WTC11 (cell line): ENCODE results near the gene ACY1. TPM values are rescaled to one million over a fixed set of nuclear protein-coding genes. Genes with fewer than 3 reads are reported as not detected.

Source experiments
- ATAC-seq: fragments of 200-7000 bp; cut with Tn5 transposase; 2 replicates; pipeline ENCODE4 v1.10.0; 2021; ENCODE audit warnings: mild to moderate bottlenecking, moderate library complexity
- CTCF ChIA-PET: fragments of 300-600 bp; sonication (Branson Sonifier 250); formaldehyde crosslinking; loops from one replicate; lab custom pipeline; 2021; ENCODE audit warnings: antibody characterized with exemption; lab: Charles Lee
- POLR2A ChIA-PET: fragments of 350-600 bp; sonication (Branson Sonifier 250); formaldehyde crosslinking; loops from one replicate; lab custom pipeline; 2021; ENCODE audit warnings: antibody characterized with exemption; lab: Charles Lee
- DNase-seq: peaks from one replicate; pipeline ENCODE4 v3.0.0; 2021; ENCODE audit warnings: low spot score
- H3K27ac Mint-ChIP-seq: 2 replicates; pipeline ENCODE4 v1.8.0; 2021; ENCODE audit warnings: mixed read lengths
- H3K27me3 Mint-ChIP-seq: 2 replicates; pipeline ENCODE4 v1.8.0; 2021; ENCODE audit warnings: low read depth, mild to moderate bottlenecking, moderate library complexity, mixed read lengths
- H3K36me3 Mint-ChIP-seq: 2 replicates; pipeline ENCODE4 v1.8.0; 2021; ENCODE audit warnings: mixed read lengths
- H3K4me1 Mint-ChIP-seq: 2 replicates; pipeline ENCODE4 v1.8.0; 2022; ENCODE audit warnings: mixed read lengths
- H3K4me3 Mint-ChIP-seq: 2 replicates; pipeline ENCODE4 v1.8.0; 2021; ENCODE audit warnings: mild to moderate bottlenecking, moderate library complexity, mixed read lengths
- H3K9me3 Mint-ChIP-seq: 2 replicates; pipeline ENCODE4 v1.8.0; 2021; ENCODE audit warnings: mixed read lengths
- AR ChIP-seq: fragments of 250-450 bp; sonication (Bioruptor Pico); IDR thresholded peaks from 2 replicates; pipeline ENCODE4 v1.9.0; 2021; ENCODE audit warnings: mild to moderate bottlenecking
- ATF3 ChIP-seq: sonication (generic); formaldehyde crosslinking; conservative IDR thresholded peaks from 2 replicates; pipeline ENCODE4 v1.8.1; 2022; ENCODE audit warnings: mild to moderate bottlenecking, missing genetic modification reagents
- ATF6 ChIP-seq: sonication (generic); formaldehyde crosslinking; IDR thresholded peaks from 2 replicates; pipeline ENCODE4 v1.8.1; 2023; ENCODE audit warnings: mild to moderate bottlenecking, missing genetic modification reagents
- ELF4 ChIP-seq: sonication (generic); formaldehyde crosslinking; IDR thresholded peaks from 2 replicates; pipeline ENCODE4 v1.8.1; 2022; ENCODE audit warnings: low read depth, mild to moderate bottlenecking, moderate library complexity, missing genetic modification reagents
- EMX1 ChIP-seq: fragments of 250-450 bp; sonication (Bioruptor Pico); IDR thresholded peaks from 2 replicates; pipeline ENCODE4 v1.8.0; 2021; ENCODE audit warnings: mild to moderate bottlenecking
- FOXK1 ChIP-seq: sonication (generic); formaldehyde crosslinking; IDR thresholded peaks from 2 replicates; pipeline ENCODE4 v1.8.0; 2022; ENCODE audit warnings: mild to moderate bottlenecking, moderate library complexity, missing genetic modification reagents
- FOXP1 ChIP-seq: sonication (generic); formaldehyde crosslinking; IDR thresholded peaks from 2 replicates; pipeline ENCODE4 v1.8.0; 2022; ENCODE audit warnings: missing genetic modification reagents, mild to moderate bottlenecking, moderate library complexity, borderline replicate concordance
- FOXP4 ChIP-seq: sonication (generic); formaldehyde crosslinking; IDR thresholded peaks from 2 replicates; pipeline ENCODE4 v1.8.0; 2022; ENCODE audit warnings: mild to moderate bottlenecking, missing genetic modification reagents
- IRF2 ChIP-seq: sonication (generic); formaldehyde crosslinking; IDR thresholded peaks from 2 replicates; pipeline ENCODE4 v1.8.0; 2022; ENCODE audit warnings: low read depth, missing genetic modification reagents, borderline replicate concordance
- JUN ChIP-seq: sonication (generic); formaldehyde crosslinking; IDR thresholded peaks from 2 replicates; pipeline ENCODE4 v1.8.0; 2023; ENCODE audit warnings: mild to moderate bottlenecking, missing genetic modification reagents
- KAT7 ChIP-seq: sonication (generic); formaldehyde crosslinking; IDR thresholded peaks from 2 replicates; pipeline ENCODE4 v1.8.1; 2023; ENCODE audit warnings: missing genetic modification reagents, mild to moderate bottlenecking, borderline replicate concordance
- MLX ChIP-seq: sonication (generic); formaldehyde crosslinking; IDR thresholded peaks from 2 replicates; pipeline ENCODE4 v1.8.1; 2023; ENCODE audit warnings: mild to moderate bottlenecking, missing genetic modification reagents, moderate library complexity
- PRRX2 ChIP-seq: fragments of 250-450 bp; sonication (Bioruptor Pico); IDR thresholded peaks from 2 replicates; pipeline ENCODE4 v1.8.0; 2021; ENCODE audit warnings: mild to moderate bottlenecking
- ZBTB21 ChIP-seq: sonication (generic); formaldehyde crosslinking; IDR thresholded peaks from 2 replicates; pipeline ENCODE4 v1.8.1; 2023; ENCODE audit warnings: mild to moderate bottlenecking, missing genetic modification reagents, borderline replicate concordance
- ZNF219 ChIP-seq: sonication (generic); formaldehyde crosslinking; IDR thresholded peaks from 2 replicates; pipeline ENCODE4 v1.8.0; 2023; ENCODE audit warnings: missing genetic modification reagents, mild to moderate bottlenecking, borderline replicate concordance
- ZNF281 ChIP-seq: sonication (generic); formaldehyde crosslinking; IDR thresholded peaks from 2 replicates; pipeline ENCODE4 v1.8.0; 2023; ENCODE audit warnings: mild to moderate bottlenecking, missing genetic modification reagents
- ZNF396 ChIP-seq: fragments of 250-450 bp; sonication (Bioruptor Pico); IDR thresholded peaks from 2 replicates; pipeline ENCODE4 v1.8.0; 2021; ENCODE audit warnings: mild to moderate bottlenecking, moderate library complexity, borderline replicate concordance
- ZNF532 ChIP-seq: fragments of 250-450 bp; sonication (Bioruptor Pico); IDR thresholded peaks from 2 replicates; pipeline ENCODE4 v1.9.0; 2021; ENCODE audit warnings: mild to moderate bottlenecking, borderline replicate concordance
- total RNA-seq: library from RNA; stranded (reverse); gene quantifications from 3 replicates; pipeline ENCODE4 v1.2.3, GENCODE V29; 2021

The ACY1 gene
- total RNA-seq, 1 experiment from 2014 or later = 53.8 TPM

- TF ChIP-seq FOXP1 (CRISPR knock-in tag) = no peak
- TF ChIP-seq ATF3 = no peak
- TF ChIP-seq JUN (CRISPR knock-in tag) = no peak
- no peak for TF ChIP-seq PRRX2 (CRISPR knock-in tag)
- TF ChIP-seq IRF2 (CRISPR knock-in tag) = no peak
- no peak for TF ChIP-seq ZBTB21 (CRISPR knock-in tag)
- no peak for TF ChIP-seq FOXP4
- no peak for TF ChIP-seq ELF4 (CRISPR knock-in tag)
- no peak for TF ChIP-seq FOXK1 (CRISPR knock-in tag)
- no peak for TF ChIP-seq ZNF281 (CRISPR knock-in tag)
Measured at GRCh38 chr3:52023101-52023770, 39.9 kb downstream of the ACY1 start (continued).

GRCh38 chr3:52023860-52024764 is 40.8 kb downstream of the ACY1 start:
- TF ChIP-seq MLX (CRISPR knock-in tag) = no peak
- TF ChIP-seq AR (CRISPR knock-in tag) = no peak
- no peak for TF ChIP-seq ATF6
- TF ChIP-seq EMX1 (CRISPR knock-in tag) = no peak
- TF ChIP-seq ZNF532 (CRISPR knock-in tag) = no peak
- TF ChIP-seq KAT7 = no peak
- no peak for TF ChIP-seq ZNF396 (CRISPR knock-in tag)
- no peak for TF ChIP-seq ZNF219
- Mint-ChIP-seq H3K36me3 (no peaks in the 10 kb centered on the region), H3K27ac (no peak overlapping the region; the same call in 1 of the 2 replicates), H3K4me3 (no peak overlapping the region), H3K4me1 (peaks cover 9% of the 10 kb centered on the region), H3K9me3 (no peaks in the 10 kb centered on the region), H3K27me3 (no peaks in the 10 kb centered on the region)
- POLR2A ChIA-PET = no interaction called here
- DNase-seq (no peak), ATAC-seq (no peak)
- CTCF ChIA-PET = interaction anchor here (0.6 to 13.0 kb wide), 4 partner anchors 19 to 361 kb away, joined by 3 to 138 read pairs (median 4); partner anchors contain the start of gene DUSP7
